DOHH2 (cell line): ENCODE data around the gene B4GALT1.

Experiments
- H3F3A ChIP-seq: fragments of 200-600 bp; sonication (generic), shearing (Covaris generic); 2 replicates; pipeline ENCODE4 v1.6.0; 2016; ENCODE audit warnings: antibody characterized with exemption, mild to moderate bottlenecking; ENCODE audit not compliant: control insufficient read depth, insufficient read depth
- H3K27ac ChIP-seq: fragments of 200-600 bp; sonication (generic); 2 replicates; pipeline ENCODE4 v1.5.1; 2014; ENCODE audit warnings: low read depth, mild to moderate bottlenecking, low read length, moderate library complexity
- H3K27me3 ChIP-seq: fragments of 200-600 bp; sonication (generic); 2 replicates; pipeline ENCODE4 v1.6.1; 2014; ENCODE audit warnings: mild to moderate bottlenecking, low read length, mixed read lengths; ENCODE audit not compliant: control insufficient read depth
- H3K36me3 ChIP-seq: fragments of 200-600 bp; sonication (generic); 2 replicates; pipeline ENCODE4 v1.6.1; 2014; ENCODE audit warnings: mild to moderate bottlenecking, low read length, moderate library complexity, mixed read lengths; ENCODE audit not compliant: control insufficient read depth
- H3K4me1 ChIP-seq: fragments of 200-600 bp; sonication (generic); 2 replicates; pipeline ENCODE4 v1.6.1; 2014; ENCODE audit warnings: mild to moderate bottlenecking, low read length, mixed read lengths; ENCODE audit not compliant: control insufficient read depth
- H3K4me2 ChIP-seq: fragments of 200-600 bp; sonication (generic); 2 replicates; pipeline ENCODE4 v1.6.0; 2014; ENCODE audit warnings: mild to moderate bottlenecking, low read length, moderate library complexity
- H3K4me3 ChIP-seq: fragments of 200-600 bp; sonication (generic); 2 replicates; pipeline ENCODE4 v1.5.1; 2014; ENCODE audit warnings: mild to moderate bottlenecking, low read length, mixed read lengths
- H3K79me2 ChIP-seq: fragments of 200-600 bp; sonication (generic); 2 replicates; pipeline ENCODE4 v1.6.1; 2014; ENCODE audit warnings: mild to moderate bottlenecking, low read length, mixed read lengths; ENCODE audit not compliant: control insufficient read depth
- H3K9me2 ChIP-seq: fragments of 200-600 bp; sonication (generic); replicated peaks from 2 replicates; pipeline ENCODE4 v1.6.1; 2014; ENCODE audit warnings: mild to moderate bottlenecking, low read length, mixed read lengths; ENCODE audit not compliant: control insufficient read depth
- H3K9me3 ChIP-seq: fragments of 200-600 bp; sonication (generic); 2 replicates; pipeline ENCODE4 v1.6.1; 2014; ENCODE audit warnings: antibody characterized with exemption, low read length, mixed read lengths; ENCODE audit not compliant: control insufficient read depth, insufficient read depth
- H4K20me1 ChIP-seq: fragments of 200-600 bp; sonication (generic); 2 replicates; pipeline ENCODE4 v1.6.0; 2014; ENCODE audit warnings: low read depth, mild to moderate bottlenecking, antibody characterized with exemption, low read length, moderate library complexity; ENCODE audit not compliant: control insufficient read depth, insufficient read depth
- EZH2phosphoT487 ChIP-seq: fragments of 200-600 bp; sonication (generic); IDR thresholded peaks from 2 replicates; pipeline ENCODE4 v1.6.1; 2017; ENCODE audit warnings: borderline replicate concordance, mild to moderate bottlenecking, antibody characterized with exemption, low read length, moderate library complexity, mixed read lengths
- TF ChIP-seq, protein P1 (sequence below): fragments of 200-600 bp; sonication (generic); IDR thresholded peaks from one replicate; pipeline ENCODE4 v1.5.1; 2014; ENCODE audit warnings: antibody characterized with exemption, mild to moderate bottlenecking, low read depth, low read length; ENCODE audit not compliant: poor library complexity, severe bottlenecking

B4GALT1 gene

DNA sequence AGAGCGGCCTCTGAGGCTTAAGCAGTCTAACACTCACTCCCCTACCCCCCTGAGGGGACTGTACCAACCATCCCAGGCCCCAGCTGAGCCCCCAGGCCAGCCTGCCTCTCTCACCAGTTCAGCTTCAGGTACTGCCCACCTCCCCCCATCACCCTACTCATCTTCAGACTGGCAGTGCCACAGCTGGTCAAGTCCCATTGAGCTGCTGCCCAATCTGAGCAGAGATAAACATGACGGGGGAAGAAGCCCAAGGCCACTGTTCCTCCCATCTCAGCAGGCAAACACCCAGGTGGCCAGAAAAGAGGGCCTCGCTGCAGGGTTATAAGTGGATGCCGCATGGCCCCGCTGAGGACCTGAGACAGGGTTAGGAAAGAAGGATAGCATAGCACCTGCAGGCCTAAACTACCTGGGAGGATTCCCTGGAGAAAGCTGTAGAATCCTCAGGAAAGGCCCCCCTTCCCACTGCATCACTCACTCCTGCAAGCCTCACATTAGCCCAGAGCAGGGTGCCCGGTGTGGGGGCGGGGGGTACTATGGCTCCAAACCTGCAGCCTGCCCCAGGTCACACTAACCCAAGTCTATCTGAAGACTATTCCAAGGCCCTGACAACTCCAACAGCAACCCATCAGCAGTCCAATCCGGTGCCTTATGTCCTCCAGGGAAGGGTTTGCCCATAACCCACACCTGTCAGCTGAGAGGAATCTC, 3.6 kb downstream of the B4GALT1 start:
- Histone ChIP-seq H3K4me1 (peaks cover 88% of the 10 kb centered on the region), H3K9me3 (no peaks in the 10 kb centered on the region), H3F3A (peaks cover 7% of the 10 kb centered on the region; the same call in 1 of the 2 replicates), H3K79me2 (peaks cover 84% of the 10 kb centered on the region), H3K4me3 (peak overlapping the region; percentile 96), H3K4me2 (peak overlapping the region; percentile 95), H3K9me2 (no peaks in the 10 kb centered on the region), H3K36me3 (peaks cover 9% of the 10 kb centered on the region), H3K27me3 (no peaks in the 10 kb centered on the region), H3K27ac (no peak overlapping the region), H4K20me1 (peaks cover 12% of the 10 kb centered on the region; the same call in 1 of the 2 replicates)
- TF ChIP-seq, protein P1, sequence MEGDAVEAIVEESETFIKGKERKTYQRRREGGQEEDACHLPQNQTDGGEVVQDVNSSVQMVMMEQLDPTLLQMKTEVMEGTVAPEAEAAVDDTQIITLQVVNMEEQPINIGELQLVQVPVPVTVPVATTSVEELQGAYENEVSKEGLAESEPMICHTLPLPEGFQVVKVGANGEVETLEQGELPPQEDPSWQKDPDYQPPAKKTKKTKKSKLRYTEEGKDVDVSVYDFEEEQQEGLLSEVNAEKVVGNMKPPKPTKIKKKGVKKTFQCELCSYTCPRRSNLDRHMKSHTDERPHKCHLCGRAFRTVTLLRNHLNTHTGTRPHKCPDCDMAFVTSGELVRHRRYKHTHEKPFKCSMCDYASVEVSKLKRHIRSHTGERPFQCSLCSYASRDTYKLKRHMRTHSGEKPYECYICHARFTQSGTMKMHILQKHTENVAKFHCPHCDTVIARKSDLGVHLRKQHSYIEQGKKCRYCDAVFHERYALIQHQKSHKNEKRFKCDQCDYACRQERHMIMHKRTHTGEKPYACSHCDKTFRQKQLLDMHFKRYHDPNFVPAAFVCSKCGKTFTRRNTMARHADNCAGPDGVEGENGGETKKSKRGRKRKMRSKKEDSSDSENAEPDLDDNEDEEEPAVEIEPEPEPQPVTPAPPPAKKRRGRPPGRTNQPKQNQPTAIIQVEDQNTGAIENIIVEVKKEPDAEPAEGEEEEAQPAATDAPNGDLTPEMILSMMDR = no peak
- no peak for TF ChIP-seq EZH2phosphoT487

DNA sequence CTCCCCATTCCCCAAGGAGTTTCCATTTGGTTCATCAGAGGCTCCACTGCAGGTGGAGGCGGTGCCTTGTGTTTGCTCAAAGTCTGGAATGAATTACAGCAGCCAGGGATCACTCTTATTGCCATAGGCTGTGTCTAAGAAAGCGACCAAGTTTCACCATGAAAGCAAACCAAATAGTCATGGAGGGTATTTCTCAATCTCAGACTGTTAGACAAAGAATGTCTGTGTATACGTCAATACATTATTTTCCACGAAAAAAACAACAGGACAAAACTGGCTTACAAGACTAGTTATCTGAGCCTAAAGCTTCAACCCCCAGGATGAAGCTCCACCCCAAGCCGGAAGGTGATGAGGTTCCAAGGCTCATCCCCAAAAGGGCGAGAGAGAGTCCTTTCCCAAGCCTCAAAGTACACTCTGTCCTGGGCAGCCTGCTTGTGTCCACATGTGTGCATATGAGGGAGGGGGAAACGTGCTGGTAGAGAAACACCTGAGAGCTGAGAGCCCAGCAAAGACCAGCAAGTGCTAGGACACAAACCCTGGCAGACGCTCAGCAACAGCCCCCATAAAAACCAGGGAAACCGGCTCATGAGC, 4.3 kb downstream of the B4GALT1 start:
- Histone ChIP-seq H3K79me2 (peaks cover 92% of the 10 kb centered on the region), H3K27ac (no peak overlapping the region), H3K4me1 (peaks cover 88% of the 10 kb centered on the region), H3K4me3 (no peak overlapping the region), H3K4me2 (peak overlapping the region; percentile 95; the same call in 1 of the 2 replicates), H3K36me3 (peaks cover 9% of the 10 kb centered on the region), H3K9me3 (no peaks in the 10 kb centered on the region), H3K9me2 (no peaks in the 10 kb centered on the region), H3F3A (peaks cover 12% of the 10 kb centered on the region; the same call in 1 of the 2 replicates), H3K27me3 (no peaks in the 10 kb centered on the region), H4K20me1 (peaks cover 12% of the 10 kb centered on the region; the same call in 1 of the 2 replicates)
- TF ChIP-seq, protein P1 = no peak
- TF ChIP-seq EZH2phosphoT487 = no peak

DNA sequence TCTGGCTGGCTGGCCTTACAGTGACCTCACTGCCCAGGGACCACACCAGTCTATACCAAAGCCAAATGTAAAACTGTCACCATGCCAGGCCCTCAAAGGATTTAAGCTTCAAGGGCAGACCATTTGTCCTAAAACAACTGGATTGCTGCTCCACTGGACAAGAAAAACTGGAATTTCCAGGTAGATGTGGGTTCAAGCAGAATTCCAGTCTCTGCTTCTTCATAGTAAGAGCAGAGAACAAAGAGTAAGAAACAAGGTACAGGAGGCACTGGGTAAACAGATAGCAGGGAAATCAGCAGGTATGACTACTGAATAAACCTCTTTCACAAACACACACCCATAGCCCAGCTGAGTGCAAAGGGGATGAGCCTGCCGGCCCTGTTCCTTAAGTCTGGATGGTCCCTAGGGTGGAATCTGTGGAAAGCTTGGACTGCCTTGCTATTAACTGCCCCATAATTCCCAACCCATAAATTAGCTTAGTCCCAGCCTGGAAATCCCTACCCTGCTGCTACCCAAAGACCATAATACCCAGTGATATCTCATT, 5.5 kb downstream of the B4GALT1 start:
- peaks cover 100% of the 10 kb centered on the region for H3K79me2 ChIP-seq
- TF ChIP-seq EZH2phosphoT487 = no peak
- TF ChIP-seq, protein P1 = no peak
- H3K27me3 ChIP-seq = no peaks in the 10 kb centered on the region
- H4K20me1 ChIP-seq = peaks cover 12% of the 10 kb centered on the region; the same call in 1 of the 2 replicates
- H3K4me1 ChIP-seq = peaks cover 86% of the 10 kb centered on the region
- H3K9me3 ChIP-seq = no peaks in the 10 kb centered on the region
- no peaks in the 10 kb centered on the region for H3K9me2 ChIP-seq
- H3K4me2 ChIP-seq = peak overlapping the region; percentile 71
- H3K36me3 ChIP-seq = peaks cover 9% of the 10 kb centered on the region
- H3K27ac ChIP-seq = no peak overlapping the region
- peaks cover 14% of the 10 kb centered on the region; the same call in 1 of the 2 replicates for H3F3A ChIP-seq
- H3K4me3 ChIP-seq = peak overlapping the region; percentile 19; the same call in 1 of the 2 replicates
